ENCODE measurements around the gene MYEF2.

DNA sequence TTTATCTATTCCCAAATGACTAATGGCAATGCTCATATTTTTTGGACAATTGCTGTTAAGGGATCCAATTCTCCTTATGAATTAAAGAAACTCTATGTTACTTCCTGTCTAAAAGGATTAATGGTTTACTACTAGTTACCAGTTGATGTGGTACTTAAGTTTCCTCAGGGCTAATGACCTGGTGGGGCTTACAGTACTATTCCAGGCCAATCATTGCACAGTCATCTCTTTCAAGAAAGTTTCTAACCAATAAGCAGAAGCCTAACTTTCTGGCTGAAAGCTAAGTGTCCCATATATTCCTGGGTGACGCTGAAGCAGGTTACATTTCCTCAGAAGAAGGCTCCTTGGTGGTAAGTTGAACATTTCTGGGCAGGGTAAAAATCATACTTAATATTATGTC, 27.9 kb upstream of the MYEF2 start, which contains the start of gene SLC12A1:
- TF ChIP-seq, protein P1, sequence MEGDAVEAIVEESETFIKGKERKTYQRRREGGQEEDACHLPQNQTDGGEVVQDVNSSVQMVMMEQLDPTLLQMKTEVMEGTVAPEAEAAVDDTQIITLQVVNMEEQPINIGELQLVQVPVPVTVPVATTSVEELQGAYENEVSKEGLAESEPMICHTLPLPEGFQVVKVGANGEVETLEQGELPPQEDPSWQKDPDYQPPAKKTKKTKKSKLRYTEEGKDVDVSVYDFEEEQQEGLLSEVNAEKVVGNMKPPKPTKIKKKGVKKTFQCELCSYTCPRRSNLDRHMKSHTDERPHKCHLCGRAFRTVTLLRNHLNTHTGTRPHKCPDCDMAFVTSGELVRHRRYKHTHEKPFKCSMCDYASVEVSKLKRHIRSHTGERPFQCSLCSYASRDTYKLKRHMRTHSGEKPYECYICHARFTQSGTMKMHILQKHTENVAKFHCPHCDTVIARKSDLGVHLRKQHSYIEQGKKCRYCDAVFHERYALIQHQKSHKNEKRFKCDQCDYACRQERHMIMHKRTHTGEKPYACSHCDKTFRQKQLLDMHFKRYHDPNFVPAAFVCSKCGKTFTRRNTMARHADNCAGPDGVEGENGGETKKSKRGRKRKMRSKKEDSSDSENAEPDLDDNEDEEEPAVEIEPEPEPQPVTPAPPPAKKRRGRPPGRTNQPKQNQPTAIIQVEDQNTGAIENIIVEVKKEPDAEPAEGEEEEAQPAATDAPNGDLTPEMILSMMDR (conservative IDR thresholded peaks at IDR 0.05; ENCODE audit: low read length): no peak
- TF ChIP-seq EZH2phosphoT487 (IDR thresholded peaks at IDR 0.05; ENCODE audit: borderline replicate concordance): no peak

All from Loucy (cell line).